Activated CD8-positive, alpha-beta memory T cell treated with anti-CD3 and anti-CD28 coated beads, Interleukin-2, amount 50 U/mL, for 1 hour (primary cell): Measurements from ENCODE around the gene CLPX.
A peak's percentile ranks its signal among the peaks of the same experiment; 100 is the strongest.
"Not testable (repeated sequence)": the region's sequence is repeated elsewhere in the genome, so short reads cannot be mapped to it uniquely, and the experiment has no call there.

Experiments used
- DNase-seq: peaks from one replicate; pipeline ENCODE4 v3.0.0-alpha.2; 2020; ENCODE audit errors: extremely low read depth

Gene CLPX

DNA sequence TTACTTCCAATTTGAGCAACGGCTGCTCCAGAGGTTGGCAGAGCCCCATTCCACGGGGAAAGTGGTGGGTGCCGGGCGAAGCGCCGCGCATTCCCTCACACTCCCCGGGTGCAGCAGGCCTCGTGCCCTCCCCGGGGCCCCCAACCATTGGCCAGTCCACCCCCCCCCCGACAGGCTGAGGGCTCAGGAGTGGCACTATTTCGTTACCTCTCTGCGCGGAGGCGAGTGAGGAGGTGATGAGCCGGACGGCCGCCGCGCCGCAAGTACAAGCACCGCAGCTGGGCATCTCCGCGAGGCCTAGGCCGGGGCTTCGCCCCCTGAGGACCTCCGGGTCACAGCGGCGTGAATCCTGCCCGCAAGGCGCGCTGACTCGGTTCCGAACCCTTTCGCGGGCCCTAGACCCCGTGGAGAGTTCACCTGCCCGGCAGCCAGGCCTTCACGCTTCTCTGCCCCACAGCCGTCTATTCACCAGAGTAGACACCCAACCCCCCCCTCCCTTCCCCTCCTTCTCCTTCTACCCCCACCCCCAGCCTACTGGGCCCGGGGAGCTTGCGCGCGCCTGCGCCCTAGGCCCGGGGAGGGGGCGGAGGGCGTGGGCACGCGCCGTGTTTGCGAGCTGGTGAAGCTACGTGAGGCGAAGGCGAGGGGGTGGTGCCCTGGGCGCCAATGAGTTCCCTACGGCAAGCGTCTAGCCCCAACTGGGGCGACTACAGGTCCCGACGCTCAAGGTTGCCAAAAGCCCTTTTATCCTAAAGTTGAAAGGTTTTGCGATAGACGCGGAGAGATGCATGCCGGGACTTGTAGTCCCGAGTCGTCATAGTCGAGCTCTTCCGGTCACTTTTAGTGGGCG lies at the start of gene CLPX:
CLPX (minus strand) TSS at position 475 of the 850 bp plus-strand sequence; CDS start at position 286, 189 bp downstream.
- DNase-seq, result peak; percentile 76

- DNase-seq, result no peak
Observed at GRCh38 chr15:65233696-65234095, 48.6 kb upstream of the CLPX start.

GRCh38 chr15:65232520-65232919 lies 47.4 kb upstream of the CLPX start:
- no peak for DNase-seq

GRCh38 chr15:65231306-65231705 lies 46.2 kb upstream of the CLPX start:
- DNase-seq, result no peak

- not testable (repeated sequence) for DNase-seq
Observed at GRCh38 chr15:65226901-65227300, 41.8 kb upstream of the CLPX start.

GRCh38 chr15:65226221-65226620 lies 41.1 kb upstream of the CLPX start:
- no peak for DNase-seq

DNA sequence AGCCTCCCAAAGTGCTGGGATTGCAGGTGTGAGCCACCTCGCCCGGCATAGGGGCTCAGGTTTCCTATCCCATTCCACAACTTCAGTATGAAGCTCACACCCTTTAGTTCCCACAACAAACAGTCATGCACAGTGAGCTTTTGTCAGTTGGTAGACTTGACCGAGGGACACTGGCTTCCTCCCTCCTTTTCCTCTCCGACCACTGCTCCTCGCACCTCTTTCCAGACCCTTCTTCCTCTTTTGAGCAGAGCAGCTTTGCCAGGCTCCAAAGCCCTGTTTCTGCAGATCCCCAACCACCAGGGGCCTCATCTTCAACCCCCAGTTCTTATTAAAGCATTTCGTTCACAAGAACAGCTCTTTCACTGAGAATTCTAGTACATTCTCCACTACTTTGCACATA lies 38.9 kb upstream of the CLPX start:
- no peak for DNase-seq

DNA sequence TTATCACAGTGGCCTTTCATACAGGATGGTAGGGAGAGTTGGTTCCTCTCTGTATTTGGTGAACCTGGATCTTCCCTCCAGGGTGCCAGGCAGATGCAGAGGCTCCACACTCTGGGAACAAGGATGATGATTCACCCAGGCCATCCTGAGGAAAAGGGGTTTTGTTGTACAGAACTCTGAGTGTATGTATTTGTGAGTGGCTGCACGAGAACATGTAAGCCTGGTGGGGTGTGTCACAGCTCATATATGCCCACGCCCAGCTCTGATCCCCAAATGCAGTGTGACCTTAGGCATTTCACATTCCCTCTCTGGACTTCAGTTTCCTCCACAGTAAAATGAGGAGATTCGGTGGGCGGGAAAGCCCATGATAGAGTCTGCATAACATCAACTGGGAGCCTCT lies 37.7 kb upstream of the CLPX start:
- no peak for DNase-seq

DNA sequence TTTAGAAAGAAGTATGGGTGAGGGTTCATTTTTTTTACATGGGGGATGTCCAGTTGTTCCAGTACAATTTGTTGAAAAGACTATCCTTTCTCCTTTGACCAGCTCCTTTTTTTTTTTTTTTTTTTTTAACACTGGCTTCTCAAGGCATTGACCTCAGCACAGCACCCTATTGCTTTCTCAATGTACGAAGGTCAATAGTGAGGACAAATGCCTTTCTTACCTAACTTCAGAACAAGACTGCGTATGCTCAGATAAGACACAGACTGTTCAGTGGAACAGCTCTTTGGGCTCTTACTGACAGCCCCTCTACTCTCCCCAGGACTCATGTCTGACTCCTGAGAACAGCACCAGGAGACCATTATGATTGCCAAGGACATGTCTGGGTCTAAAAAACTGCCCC lies 36.6 kb upstream of the CLPX start:
- DNase-seq, result no peak

DNA sequence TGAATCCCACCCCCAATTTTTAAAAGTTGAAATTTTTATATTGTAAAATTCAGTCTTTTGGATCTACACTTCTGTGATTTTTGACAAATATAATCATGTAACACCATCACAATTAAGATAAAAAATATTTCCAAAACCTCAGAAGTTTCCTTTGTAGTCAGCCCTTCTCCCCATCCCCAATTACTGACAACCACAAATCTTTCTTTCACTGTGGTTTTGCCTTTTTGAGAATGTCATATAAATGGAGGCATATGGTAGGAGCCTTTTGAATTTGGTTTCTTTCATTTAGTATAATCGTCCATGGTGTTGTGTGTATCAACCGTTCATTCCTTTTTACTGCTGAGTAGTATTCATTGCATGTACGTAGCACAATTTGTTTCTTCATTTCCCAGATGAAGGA lies 34.0 kb upstream of the CLPX start:
- DNase-seq, result no peak

- DNase-seq, result no peak
Observed at GRCh38 chr15:65217526-65218482, 32.7 kb upstream of the CLPX start.

- DNase-seq, result no peak
Observed at GRCh38 chr15:65215496-65215895, 30.4 kb upstream of the CLPX start.

GRCh38 chr15:65214010-65214409 lies 28.9 kb upstream of the CLPX start:
- no peak for DNase-seq

- DNase-seq, result no peak
Observed at GRCh38 chr15:65213241-65213640, 28.1 kb upstream of the CLPX start.

DNA sequence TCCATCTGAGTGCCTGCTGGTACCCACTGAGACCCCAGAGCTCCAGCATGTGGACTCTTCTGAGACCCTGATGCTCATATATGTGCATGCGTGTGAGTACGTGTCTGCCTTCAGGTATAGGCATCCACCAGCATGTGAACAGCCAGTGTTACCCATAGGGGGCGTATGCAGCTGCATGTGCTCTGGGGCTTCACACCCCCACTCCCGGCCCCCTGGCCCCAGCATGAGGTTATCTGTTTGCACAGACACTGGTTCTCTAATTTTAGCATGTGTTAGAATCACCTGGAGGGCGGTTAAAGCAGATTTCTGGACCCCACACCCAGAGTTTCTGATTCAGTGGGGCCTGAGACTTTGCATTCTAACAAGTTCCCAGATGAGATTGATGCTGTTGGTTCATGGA lies 27.0 kb upstream of the CLPX start:
- no peak for DNase-seq

- DNase-seq, result no peak
Observed at GRCh38 chr15:65211482-65211982, 26.4 kb upstream of the CLPX start.

DNA sequence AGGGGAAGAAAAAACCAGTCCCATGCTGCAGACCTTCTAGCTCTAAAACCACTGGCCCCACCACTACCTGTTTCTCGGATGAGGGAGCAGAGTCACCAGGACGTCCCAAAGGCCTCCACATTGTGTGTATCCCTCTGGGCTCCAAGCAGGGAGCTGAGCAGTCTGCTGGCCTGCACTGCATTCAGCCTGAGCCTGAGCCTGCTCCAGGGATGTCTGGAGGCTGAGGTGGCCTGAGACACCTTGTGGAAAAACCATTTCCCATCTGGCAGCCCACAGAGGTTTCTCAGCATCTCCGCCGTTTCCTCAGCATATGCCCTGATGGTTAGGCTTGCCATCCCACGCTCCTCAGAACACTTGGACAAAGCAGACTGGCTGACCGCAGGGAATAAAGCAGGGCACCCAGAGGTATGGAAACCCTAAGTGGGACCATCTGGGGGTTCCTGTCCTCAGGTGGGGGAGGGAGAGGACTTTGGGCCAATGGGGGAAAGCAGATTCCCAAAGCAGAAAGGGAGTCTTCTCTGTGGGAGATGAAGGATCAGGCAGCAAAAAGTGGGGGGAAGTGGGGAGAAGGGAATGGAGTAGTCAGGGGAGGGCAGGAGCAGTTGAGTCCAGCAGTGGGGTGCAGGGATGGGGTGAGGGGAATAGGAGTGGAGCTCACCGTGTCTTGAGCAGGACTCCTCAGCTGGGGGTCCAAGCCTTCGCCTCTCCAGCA lies 25.8 kb upstream of the CLPX start, which contains the start of gene CILP:
CILP (minus strand) TSS at position 704 of the 712 bp plus-strand sequence. CDS start 1,718 bp downstream, outside the sequence.
- DNase-seq, result no peak

- DNase-seq, result no peak
Observed at GRCh38 chr15:65209701-65210643, 24.8 kb upstream of the CLPX start.

- DNase-seq, result no peak
Observed at GRCh38 chr15:65208647-65209046, 23.5 kb upstream of the CLPX start.

DNA sequence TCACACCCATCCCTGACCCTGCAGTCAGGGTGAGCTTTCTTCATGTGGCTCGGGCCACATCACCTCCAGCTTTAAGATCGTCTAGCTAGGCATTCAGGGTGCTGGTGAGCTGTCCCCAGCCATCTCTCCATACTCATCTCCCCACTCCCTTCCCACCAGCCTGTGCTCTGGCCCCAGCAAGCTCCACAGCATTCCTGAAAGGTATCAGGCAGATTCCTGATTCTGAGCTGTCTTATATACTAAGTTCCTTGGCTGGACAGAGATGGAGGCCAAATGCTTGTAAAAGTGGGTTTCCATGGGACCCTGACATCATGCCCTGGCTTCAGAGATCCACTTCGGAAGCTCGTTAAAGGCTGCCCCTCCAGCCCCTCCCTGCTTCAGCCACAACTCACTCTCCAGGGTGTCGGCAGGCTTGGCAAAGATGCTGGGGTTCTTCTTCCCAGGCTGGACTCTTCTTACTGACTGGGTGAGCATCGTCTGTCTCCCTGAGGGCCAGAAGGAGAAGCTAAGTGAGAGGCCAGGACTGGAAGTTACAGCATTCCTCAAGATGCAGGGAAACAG lies 22.2 kb upstream of the CLPX start:
- no peak for DNase-seq
